ENCODE measurements around the gene DNAJC16. TPM values are rescaled to one million over a fixed set of nuclear protein-coding genes. Genes with fewer than 3 reads are reported as not detected.
A peak's percentile ranks its signal among the peaks of the same experiment; 100 is the strongest.

The DNAJC16 gene
- total RNA-seq, 1 donor from 2014 or later, result 22.8 TPM

- H3K4me1 Mint-ChIP-seq (ENCODE audit: low read depth), result peaks cover 41% of the 10 kb centered on the region
- H3K27ac Mint-ChIP-seq (ENCODE audit: unreplicated experiment), result peak overlapping the region; percentile 23
- peaks cover 4% of the 10 kb centered on the region for H3K36me3 Mint-ChIP-seq (ENCODE audit: low read depth)
- DNase-seq (ENCODE audit: low spot score), result no peak
- H3K4me3 Mint-ChIP-seq (ENCODE audit: unreplicated experiment), result no peak overlapping the region
- no peak for TF ChIP-seq CTCF (IDR thresholded peaks at IDR 0.05)
- no peaks in the 10 kb centered on the region for H3K9me3 Mint-ChIP-seq (ENCODE audit: low read depth)
- H3K27me3 Mint-ChIP-seq (ENCODE audit: low read depth), result no peaks in the 10 kb centered on the region
Observed at GRCh38 chr1:15574741-15575140, 48.1 kb downstream of the DNAJC16 start.

- Mint-ChIP-seq H3K36me3 (ENCODE audit: low read depth) (peaks cover 4% of the 10 kb centered on the region), H3K9me3 (ENCODE audit: low read depth) (no peaks in the 10 kb centered on the region), H3K27me3 (ENCODE audit: low read depth) (no peaks in the 10 kb centered on the region), H3K4me1 (ENCODE audit: low read depth) (peaks cover 41% of the 10 kb centered on the region), H3K4me3 (ENCODE audit: unreplicated experiment) (no peak overlapping the region), H3K27ac (ENCODE audit: unreplicated experiment) (no peak overlapping the region)
- DNase-seq (ENCODE audit: low spot score), result no peak
- no peak for TF ChIP-seq CTCF (IDR thresholded peaks at IDR 0.05)
Observed at GRCh38 chr1:15575549-15576150, 49.0 kb downstream of the DNAJC16 start.

GRCh38 chr1:15577691-15578090 is 51.0 kb downstream of the DNAJC16 start:
- Mint-ChIP-seq H3K36me3 (ENCODE audit: low read depth) (peaks cover 3% of the 10 kb centered on the region), H3K27ac (ENCODE audit: unreplicated experiment) (no peak overlapping the region), H3K9me3 (ENCODE audit: low read depth) (no peaks in the 10 kb centered on the region), H3K4me3 (ENCODE audit: unreplicated experiment) (no peak overlapping the region), H3K27me3 (ENCODE audit: low read depth) (no peaks in the 10 kb centered on the region), H3K4me1 (ENCODE audit: low read depth) (peaks cover 30% of the 10 kb centered on the region)
- no peak for DNase-seq (ENCODE audit: low spot score)
- no peak for TF ChIP-seq CTCF (IDR thresholded peaks at IDR 0.05)

- H3K36me3 Mint-ChIP-seq (ENCODE audit: low read depth), result peaks cover 3% of the 10 kb centered on the region
- no peak for DNase-seq (ENCODE audit: low spot score)
- no peak overlapping the region for H3K27ac Mint-ChIP-seq (ENCODE audit: unreplicated experiment)
- no peaks in the 10 kb centered on the region for H3K9me3 Mint-ChIP-seq (ENCODE audit: low read depth)
- no peak for TF ChIP-seq CTCF (IDR thresholded peaks at IDR 0.05)
- no peaks in the 10 kb centered on the region for H3K27me3 Mint-ChIP-seq (ENCODE audit: low read depth)
- H3K4me3 Mint-ChIP-seq (ENCODE audit: unreplicated experiment), result no peak overlapping the region
- peaks cover 17% of the 10 kb centered on the region for H3K4me1 Mint-ChIP-seq (ENCODE audit: low read depth)
Observed at GRCh38 chr1:15578921-15579682, 52.5 kb downstream of the DNAJC16 start.

- no peaks in the 10 kb centered on the region for H3K27me3 Mint-ChIP-seq (ENCODE audit: low read depth)
- DNase-seq (ENCODE audit: low spot score), result no peak
- H3K36me3 Mint-ChIP-seq (ENCODE audit: low read depth), result peaks cover 3% of the 10 kb centered on the region
- H3K27ac Mint-ChIP-seq (ENCODE audit: unreplicated experiment), result no peak overlapping the region
- peaks cover 12% of the 10 kb centered on the region for H3K4me1 Mint-ChIP-seq (ENCODE audit: low read depth)
- H3K9me3 Mint-ChIP-seq (ENCODE audit: low read depth), result no peaks in the 10 kb centered on the region
- no peak for TF ChIP-seq CTCF (IDR thresholded peaks at IDR 0.05)
- H3K4me3 Mint-ChIP-seq (ENCODE audit: unreplicated experiment), result no peak overlapping the region
Observed at GRCh38 chr1:15579683-15580047, 53.0 kb downstream of the DNAJC16 start.

All from chondrocyte (in vitro differentiated cells).